ENCODE data around the gene KRTAP10-12. TPM values are rescaled to one million over a fixed set of nuclear protein-coding genes. Genes with fewer than 3 reads are reported as not detected.
"Not testable (repeated sequence)": the region's sequence is repeated elsewhere in the genome, so short reads cannot be mapped to it uniquely, and the experiment has no call there.

Gene KRTAP10-12
- total RNA-seq, 1 experiment from 2014 or later: not detected

DNA sequence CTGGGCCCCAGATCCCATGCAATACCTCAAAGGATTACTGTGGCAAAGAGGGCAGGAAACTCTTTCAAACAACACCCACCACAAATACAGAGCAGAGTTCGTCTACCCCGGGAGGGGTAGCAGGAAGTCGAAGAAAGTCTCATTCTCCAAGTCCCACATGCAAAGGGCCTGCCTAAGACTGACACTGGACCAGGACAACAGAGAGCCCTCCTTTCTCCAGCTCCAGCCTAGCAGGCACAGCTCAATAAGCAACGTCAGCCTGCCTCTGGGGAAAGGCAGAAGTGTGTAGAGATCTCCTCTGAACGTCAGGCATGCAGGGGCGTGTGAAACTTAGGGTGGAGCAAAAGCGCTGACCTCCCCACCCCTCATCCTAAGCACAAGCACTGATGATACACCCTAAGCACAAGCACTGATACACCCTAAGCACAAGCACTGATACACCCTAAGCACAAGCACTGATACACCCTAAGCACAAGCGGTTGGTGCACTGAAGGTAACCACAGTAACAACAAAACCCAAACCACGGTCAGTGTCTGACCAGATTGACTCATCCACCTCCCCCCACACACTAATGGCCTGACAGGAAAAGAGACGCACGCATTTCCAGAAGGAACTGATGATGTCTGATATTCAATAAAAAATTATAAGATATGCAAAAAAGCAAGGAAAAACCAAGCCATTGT, 37.9 kb upstream of the KRTAP10-12 start:
- no peak overlapping the region for H3K4me3 ChIP-seq (ENCODE audit: low read depth, low read length, poor library complexity, severe bottlenecking)
- no peaks in the 10 kb centered on the region for H3K36me3 ChIP-seq (ENCODE audit: insufficient read depth, low read length, poor library complexity, severe bottlenecking)
- no TSS peak for BruUV-seq (replicated peaks)
- no peaks in the 10 kb centered on the region for H3K27me3 ChIP-seq (replicated peaks; ENCODE audit: insufficient read depth, low read depth, low read length, poor library complexity)
- POLR2A ChIA-PET (ENCODE audit: low non-redundant PET): no interaction called here
- no peak overlapping the region for H3K27ac ChIP-seq (ENCODE audit: low read depth, low read length, poor library complexity, severe bottlenecking)
- no peaks in the 10 kb centered on the region for H3K4me1 ChIP-seq (ENCODE audit: insufficient read depth, low read length, poor library complexity, severe bottlenecking)
- no peaks in the 10 kb centered on the region for H3K9me3 ChIP-seq (ENCODE audit: low read depth, low read length, poor library complexity, severe bottlenecking)
- CTCF ChIA-PET: no interaction called here
- no peak for DNase-seq (ENCODE audit: low spot score)
- TF ChIP-seq EZH2 (IDR thresholded peaks at IDR 0.05; ENCODE audit: borderline replicate concordance, low read depth, low read length, poor library complexity, severe bottlenecking): no peak
- TF ChIP-seq, protein P1, sequence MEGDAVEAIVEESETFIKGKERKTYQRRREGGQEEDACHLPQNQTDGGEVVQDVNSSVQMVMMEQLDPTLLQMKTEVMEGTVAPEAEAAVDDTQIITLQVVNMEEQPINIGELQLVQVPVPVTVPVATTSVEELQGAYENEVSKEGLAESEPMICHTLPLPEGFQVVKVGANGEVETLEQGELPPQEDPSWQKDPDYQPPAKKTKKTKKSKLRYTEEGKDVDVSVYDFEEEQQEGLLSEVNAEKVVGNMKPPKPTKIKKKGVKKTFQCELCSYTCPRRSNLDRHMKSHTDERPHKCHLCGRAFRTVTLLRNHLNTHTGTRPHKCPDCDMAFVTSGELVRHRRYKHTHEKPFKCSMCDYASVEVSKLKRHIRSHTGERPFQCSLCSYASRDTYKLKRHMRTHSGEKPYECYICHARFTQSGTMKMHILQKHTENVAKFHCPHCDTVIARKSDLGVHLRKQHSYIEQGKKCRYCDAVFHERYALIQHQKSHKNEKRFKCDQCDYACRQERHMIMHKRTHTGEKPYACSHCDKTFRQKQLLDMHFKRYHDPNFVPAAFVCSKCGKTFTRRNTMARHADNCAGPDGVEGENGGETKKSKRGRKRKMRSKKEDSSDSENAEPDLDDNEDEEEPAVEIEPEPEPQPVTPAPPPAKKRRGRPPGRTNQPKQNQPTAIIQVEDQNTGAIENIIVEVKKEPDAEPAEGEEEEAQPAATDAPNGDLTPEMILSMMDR (conservative IDR thresholded peaks at IDR 0.05; ENCODE audit: low read depth, low read length): no peak
- intact Hi-C loops (cut with micrococcal nuclease; ENCODE audit: unreplicated experiment): no loop called here

DNA sequence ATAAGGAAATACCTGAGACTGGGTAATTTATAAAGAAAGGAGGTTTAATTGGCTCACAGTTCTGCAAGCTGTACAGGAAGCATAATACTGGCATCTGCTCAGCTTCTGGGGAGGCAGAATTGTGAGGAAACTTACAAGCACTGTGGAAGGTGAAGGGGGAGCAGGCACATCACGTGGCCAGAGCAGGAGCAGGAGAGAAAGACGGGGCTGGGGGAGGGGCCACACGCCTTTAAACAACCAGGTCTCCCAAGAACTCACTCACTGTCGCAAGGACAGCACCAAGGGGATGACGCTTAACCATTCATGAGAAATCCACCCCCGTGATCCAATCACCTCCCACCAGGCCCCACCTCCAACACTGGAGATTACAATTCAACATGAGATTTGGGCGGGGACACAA, 35.4 kb upstream of the KRTAP10-12 start:
- DNase-seq (ENCODE audit: low spot score); intact Hi-C loops (cut with micrococcal nuclease; ENCODE audit: unreplicated experiment): not testable (repeated sequence)

DNA sequence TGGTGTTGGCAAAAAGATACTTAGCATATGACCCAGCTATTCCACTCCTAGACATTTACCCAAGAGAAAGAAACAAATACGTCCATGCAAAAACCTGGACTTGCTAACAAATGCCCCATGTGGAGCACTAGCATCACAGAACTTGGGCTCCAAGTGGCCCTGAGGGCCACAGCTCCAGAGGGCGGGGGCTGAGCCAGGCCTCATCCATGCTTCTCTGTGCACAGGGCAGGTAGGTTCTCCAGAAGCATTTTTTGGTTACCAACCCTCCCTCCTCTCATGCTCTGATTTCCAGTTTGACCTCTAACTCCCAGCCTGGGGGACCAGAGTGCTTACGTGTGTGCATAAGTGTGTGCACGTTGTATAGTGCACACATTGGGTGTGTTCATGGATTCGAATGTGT, 32.3 kb upstream of the KRTAP10-12 start:
- Histone ChIP-seq H3K4me1 (ENCODE audit: insufficient read depth, low read length, poor library complexity, severe bottlenecking) (no peaks in the 10 kb centered on the region), H3K36me3 (ENCODE audit: insufficient read depth, low read length, poor library complexity, severe bottlenecking) (no peaks in the 10 kb centered on the region), H3K27me3 (replicated peaks; ENCODE audit: insufficient read depth, low read depth, low read length, poor library complexity) (no peaks in the 10 kb centered on the region), H3K27ac (ENCODE audit: low read depth, low read length, poor library complexity, severe bottlenecking) (no peak overlapping the region), H3K4me3 (ENCODE audit: low read depth, low read length, poor library complexity, severe bottlenecking) (no peak overlapping the region), H3K9me3 (ENCODE audit: low read depth, low read length, poor library complexity, severe bottlenecking) (peaks cover 4% of the 10 kb centered on the region)
- no peak for DNase-seq (ENCODE audit: low spot score)
- BruUV-seq (replicated peaks): no TSS peak
- TF ChIP-seq, protein P1 (conservative IDR thresholded peaks at IDR 0.05; ENCODE audit: low read depth, low read length): no peak
- no peak for TF ChIP-seq EZH2 (IDR thresholded peaks at IDR 0.05; ENCODE audit: borderline replicate concordance, low read depth, low read length, poor library complexity, severe bottlenecking)
- POLR2A ChIA-PET (ENCODE audit: low non-redundant PET): no interaction called here
- intact Hi-C loops (cut with micrococcal nuclease; ENCODE audit: unreplicated experiment): no loop called here
- CTCF ChIA-PET: no interaction called here

More for the DNA sequence above, 35.4 kb upstream of the KRTAP10-12 start:
- CTCF ChIA-PET; H3K4me3 ChIP-seq (ENCODE audit: low read depth, low read length, poor library complexity, severe bottlenecking); H3K9me3 ChIP-seq (ENCODE audit: low read depth, low read length, poor library complexity, severe bottlenecking); H3K36me3 ChIP-seq (ENCODE audit: insufficient read depth, low read length, poor library complexity, severe bottlenecking); H3K27me3 ChIP-seq (replicated peaks; ENCODE audit: insufficient read depth, low read depth, low read length, poor library complexity); H3K4me1 ChIP-seq (ENCODE audit: insufficient read depth, low read length, poor library complexity, severe bottlenecking); POLR2A ChIA-PET (ENCODE audit: low non-redundant PET); H3K27ac ChIP-seq (ENCODE audit: low read depth, low read length, poor library complexity, severe bottlenecking); BruUV-seq (replicated peaks): not testable (repeated sequence)
